Left renal pelvis (tissue), 4 donors: ENCODE measurements around the gene C20orf144. TPM values are rescaled to one million over a fixed set of nuclear protein-coding genes. Genes with fewer than 3 reads are reported as not detected.
"Not testable (repeated sequence)": the region's sequence is repeated elsewhere in the genome, so short reads cannot be mapped to it uniquely, and the experiment has no call there.

Experiments used
- DNase-seq, 4 donors: peaks; one replicate each; pipeline ENCODE4 v3.0.0-alpha.2; 2013; ENCODE audit warnings: low read depth in 4 of 4, low spot score in 3 of 4
- polyA plus RNA-seq, 4 donors: library from polyadenylated mRNA; unstranded; fragments of 120-200 nt; gene quantifications; one replicate each; pipeline ENCODE4 v1.2.1, GENCODE V29; 2013; ENCODE audit not compliant: insufficient read length in 4 of 4

The C20orf144 gene
- polyA plus RNA-seq, 4 donors: 0.19 to 0.45 (median 0.26) TPM

DNA sequence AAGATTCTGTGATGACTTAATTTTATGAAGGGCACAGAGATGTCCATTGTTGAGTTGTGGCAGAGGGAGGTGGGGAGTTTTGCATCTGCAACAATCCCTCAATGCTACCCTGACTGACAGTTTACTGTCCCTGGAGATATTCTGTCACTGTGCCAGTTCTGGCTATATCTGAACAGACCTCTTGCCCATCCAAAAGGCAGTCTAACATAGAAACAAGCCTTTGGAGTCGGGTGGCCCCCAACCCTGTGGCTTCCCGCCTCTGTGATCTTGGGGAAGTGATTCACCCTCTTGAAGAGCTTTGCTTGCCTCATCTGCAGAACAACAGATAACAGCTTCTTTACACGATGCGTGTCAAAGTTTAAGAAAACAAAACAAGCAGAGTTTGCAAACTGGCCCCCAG, 27.8 kb downstream of the C20orf144 start:
- DNase-seq: no peak

DNA sequence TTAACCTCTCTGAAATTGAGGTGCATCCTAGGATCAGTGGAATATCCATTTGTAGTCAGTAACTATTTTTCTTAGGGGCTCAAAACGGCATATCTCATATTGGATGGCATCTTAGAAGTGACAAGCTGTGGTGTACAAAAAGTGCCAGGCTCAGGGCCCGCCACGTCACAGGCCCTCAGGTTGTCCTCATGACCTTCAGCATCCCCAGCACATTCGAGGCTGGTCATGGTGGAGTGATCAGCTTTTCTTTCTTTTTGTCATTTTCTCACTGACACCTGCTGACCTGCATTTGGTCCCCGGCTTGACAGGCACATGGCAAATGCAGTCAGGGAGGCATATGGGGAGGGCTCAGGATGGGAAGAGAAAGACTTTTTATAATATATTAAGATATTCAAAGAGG, 31.2 kb downstream of the C20orf144 start:
- no peak for DNase-seq

DNA sequence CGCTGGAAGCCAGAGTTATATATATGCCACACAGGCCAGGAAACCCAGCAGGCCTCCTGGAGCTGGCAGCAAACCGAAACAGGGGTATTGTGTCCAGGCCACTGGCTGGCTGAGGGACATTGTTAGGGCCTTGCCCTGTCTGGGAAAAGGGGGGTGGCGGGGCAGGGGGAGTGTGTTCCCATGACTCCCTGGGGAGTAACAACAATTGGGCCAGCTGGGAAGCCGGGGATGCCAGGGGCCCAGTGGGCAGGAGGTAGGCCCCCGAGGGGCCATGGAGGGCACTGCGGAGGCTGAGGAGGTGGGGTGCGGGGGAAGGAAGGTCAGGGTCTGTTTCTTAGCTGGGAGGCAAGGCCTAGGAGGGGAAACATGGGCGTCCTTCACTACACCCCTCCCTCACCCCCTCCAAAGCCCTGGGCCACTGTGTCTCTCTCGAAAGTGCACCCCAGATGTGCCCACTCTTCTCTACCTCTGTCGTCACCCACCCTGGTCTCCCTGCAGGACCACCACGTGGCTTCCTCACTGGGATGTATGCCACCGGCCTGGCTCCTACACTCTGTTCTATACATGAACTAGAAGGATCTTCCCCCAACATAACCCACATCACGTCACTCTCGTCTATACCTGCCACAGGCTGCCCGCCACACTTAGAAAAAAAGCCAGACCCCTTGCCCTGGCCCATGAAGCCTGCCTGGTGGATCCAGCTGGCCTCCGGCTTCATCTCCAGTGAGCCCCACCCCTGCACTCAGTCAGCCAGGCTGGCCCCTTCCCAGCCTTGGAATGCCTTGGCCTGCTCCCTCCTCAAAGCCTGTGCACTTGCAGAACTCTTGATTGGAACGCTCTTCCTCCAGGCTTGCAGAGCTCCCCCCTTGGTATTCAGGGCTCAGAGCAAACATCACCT, 31.9 kb downstream of the C20orf144 start:
- no peak for DNase-seq

DNA sequence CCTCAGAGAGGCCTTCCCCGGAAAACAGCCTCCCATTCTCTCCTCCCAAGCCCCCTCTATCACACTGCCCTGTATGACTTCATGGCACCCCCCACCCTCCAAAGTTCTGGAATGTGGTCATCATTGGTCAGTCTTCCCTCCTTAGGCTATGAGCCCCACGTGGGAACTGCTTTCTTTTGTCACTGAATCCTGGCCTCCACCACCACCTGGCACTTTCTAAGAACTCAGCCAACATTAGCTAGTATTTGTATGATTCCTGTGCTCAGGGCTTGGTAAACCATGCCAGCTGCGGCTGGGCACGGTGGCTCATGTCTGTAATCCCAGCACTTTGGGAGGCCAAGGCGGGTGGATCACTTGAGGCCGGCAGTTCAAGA, 32.5 kb downstream of the C20orf144 start:
- no peak for DNase-seq

- no peak for DNase-seq
These were observed 34.3 kb downstream of the C20orf144 start for GRCh38 chr20:33696448-33696847.

DNA sequence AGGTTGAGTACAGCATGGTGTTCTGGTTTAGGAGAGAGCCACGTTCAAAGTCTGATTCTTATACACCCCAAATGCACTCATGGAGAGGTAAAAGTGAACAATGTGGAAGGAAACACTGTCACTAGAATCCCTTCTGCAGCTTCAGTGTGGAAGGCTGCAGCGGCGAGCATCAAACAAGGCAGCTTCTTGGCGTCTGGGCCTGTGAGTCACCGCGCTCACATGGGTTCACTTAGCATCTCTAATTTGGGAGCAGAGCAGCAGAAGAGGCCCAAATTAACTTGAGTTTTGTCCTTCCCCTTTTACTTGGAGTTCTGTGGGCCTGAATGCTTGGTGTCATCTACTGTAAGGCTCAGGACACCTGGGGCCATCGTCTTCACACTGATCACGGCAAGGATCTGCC, 35.0 kb downstream of the C20orf144 start:
- DNase-seq: no peak

- not testable (repeated sequence) for DNase-seq
These were observed 36.8 kb downstream of the C20orf144 start for GRCh38 chr20:33698966-33699365.

DNA sequence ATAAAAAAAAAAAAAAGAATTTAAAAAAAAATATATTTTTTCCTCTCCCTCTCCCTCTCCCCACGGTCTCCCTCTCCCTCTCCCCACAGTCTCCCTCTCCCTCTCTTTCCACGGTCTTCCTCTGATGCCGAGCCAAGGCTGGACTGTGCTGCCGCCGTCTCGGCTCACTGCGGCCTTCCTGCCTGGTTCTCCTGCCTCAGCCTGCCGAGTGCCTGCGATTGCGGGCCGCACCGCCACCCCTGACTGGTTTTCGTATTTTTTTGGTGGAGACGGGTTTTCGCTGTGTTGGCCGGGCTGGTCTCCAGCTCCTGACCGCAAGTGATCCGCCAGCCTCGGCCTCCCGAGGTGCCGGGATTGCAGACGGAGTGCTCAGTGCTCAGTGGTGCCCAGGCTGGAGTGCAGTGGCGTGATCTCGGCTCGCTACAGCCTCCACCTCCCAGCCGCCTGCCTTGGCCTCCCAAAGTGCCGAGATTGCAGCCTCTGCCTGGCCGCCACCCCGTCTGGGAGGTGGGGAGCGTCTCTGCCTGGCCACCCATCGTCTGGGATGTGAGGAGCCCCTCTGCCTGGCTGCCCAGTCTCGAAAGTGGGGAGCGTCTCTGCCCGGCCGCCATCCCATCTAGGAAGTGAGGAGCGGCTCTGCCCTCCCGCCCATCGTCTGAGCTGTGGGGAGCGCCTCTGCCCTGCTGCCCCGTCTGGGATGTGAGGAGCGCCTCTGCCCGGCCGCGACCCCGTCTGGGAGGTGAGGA, 38.7 kb downstream of the C20orf144 start:
- not testable (repeated sequence) for DNase-seq

GRCh38 chr20:33701629-33702450, 39.7 kb downstream of the C20orf144 start:
- no peak for DNase-seq

GRCh38 chr20:33702861-33703260, 40.7 kb downstream of the C20orf144 start:
- no peak for DNase-seq

GRCh38 chr20:33703498-33704137, 41.5 kb downstream of the C20orf144 start:
- no peak for DNase-seq

DNA sequence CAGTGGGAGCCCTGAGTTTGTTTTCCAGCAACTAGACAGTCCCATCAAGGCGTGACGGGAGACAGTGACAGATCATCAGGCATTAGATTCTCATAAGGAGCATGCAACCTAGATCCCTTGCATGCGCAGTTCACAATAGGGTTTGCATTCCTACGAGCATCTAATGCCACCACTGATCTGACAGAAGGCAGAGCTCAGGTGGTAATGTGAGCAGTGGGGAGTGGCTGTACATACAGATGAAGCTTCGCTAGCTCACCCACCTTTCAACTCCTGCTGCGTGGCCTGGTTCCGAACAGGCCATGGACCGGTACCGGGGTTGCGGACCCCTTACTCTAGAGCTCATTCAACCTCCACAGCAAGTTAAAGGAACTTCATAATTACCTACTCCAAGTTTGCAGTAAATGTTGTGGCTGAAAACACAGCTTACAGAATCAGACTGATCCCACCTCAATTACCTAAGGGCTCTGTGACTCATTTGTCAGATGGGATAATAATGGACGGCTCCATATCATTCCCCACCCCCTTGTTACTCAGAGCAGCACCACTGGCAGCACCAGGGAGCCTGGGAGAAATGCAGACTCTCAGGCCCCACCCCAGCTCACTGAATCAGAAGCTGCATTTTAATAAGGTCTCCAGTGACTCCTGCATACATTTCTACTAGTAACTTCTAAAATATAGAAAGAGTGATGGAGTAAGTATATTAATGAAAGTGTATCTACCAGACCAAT, 42.2 kb downstream of the C20orf144 start:
- no peak for DNase-seq

DNA sequence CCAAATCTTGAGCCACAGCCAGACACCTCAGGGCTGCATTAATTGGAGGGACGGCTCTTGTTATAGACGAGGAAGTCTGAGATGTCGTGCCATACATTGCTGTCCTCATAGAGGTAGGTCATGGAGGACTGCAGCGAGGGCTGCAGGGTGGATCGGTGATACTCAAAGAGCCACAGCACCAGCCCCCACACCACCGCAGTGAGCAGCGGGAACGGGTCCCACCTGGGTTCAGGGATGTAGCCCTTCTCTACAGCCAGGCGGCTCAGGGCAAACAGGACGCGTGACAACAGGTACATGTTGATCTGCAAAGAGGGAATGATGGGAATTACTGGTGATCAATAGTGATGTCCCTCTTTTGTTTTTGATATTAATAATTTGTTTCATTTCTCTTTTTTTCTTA, 45.5 kb downstream of the C20orf144 start:
- no peak for DNase-seq

DNA sequence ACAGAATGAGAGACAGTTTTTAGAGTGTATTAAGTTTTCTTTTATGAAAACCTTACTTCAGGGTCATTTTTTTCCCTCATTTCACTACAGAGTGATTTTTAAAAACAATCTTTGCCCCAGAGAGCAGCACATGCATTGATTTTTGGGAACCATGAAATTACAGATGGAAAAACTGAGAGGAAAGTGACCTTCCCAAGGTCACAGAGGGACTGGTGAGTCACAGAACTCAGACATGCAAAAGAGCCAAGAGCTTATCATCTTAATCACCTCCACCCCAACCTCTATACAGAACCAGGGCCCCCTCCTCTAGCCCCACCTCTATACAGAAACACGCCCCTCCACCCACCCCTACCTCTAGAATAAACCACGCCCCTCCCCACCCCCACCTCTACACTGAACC, 47.3 kb downstream of the C20orf144 start:
- DNase-seq: no peak

GRCh38 chr20:33709905-33710541, 47.9 kb downstream of the C20orf144 start:
- no peak for DNase-seq

GRCh38 chr20:33710681-33711445, 48.7 kb downstream of the C20orf144 start:
- no peak for DNase-seq

DNA sequence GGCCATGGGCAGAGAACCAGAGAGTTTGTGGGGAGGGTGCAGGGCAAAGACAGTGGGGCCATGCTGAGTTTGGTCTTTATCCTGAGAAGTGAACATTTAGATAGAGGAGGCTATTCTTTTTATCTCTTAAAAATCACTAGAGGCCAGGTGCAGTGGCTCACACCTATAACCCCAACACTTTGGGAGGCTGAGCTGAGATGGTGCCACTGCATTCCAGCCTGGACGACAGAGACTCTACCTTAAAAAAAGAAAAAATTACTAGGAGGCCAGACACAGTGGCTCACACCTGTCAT, 49.3 kb downstream of the C20orf144 start:
- DNase-seq: no peak
